ENCODE results near the gene GALNT17. TPM values are rescaled to one million over a fixed set of nuclear protein-coding genes. Genes with fewer than 3 reads are reported as not detected.
"Not testable (repeated sequence)": the region's sequence is repeated elsewhere in the genome, so short reads cannot be mapped to it uniquely, and the experiment has no call there.

GALNT17 gene
- total and polyA plus RNA-seq, 2 experiments from 2014 or later, result 11.1 to 65.6 TPM

- H3F3A ChIP-seq (replicated peaks; ENCODE audit: low read depth); H3K27me3 Mint-ChIP-seq (ENCODE audit: insufficient read depth, low read depth, poor library complexity); H2AFZ ChIP-seq; H3K4me1 ChIP-seq (ENCODE audit: insufficient read depth); H4K20me1 ChIP-seq (replicated peaks; ENCODE audit: insufficient read depth); H3K4me3 Mint-ChIP-seq; H3K27ac Mint-ChIP-seq; DNase-seq (ENCODE audit: low spot score); ATAC-seq; H3K79me2 ChIP-seq (replicated peaks; ENCODE audit: insufficient read depth); H3K4me1 Mint-ChIP-seq; H3K4me3 ChIP-seq; H3K4me2 ChIP-seq; H3K36me3 ChIP-seq (ENCODE audit: insufficient read depth); H3K27me3 ChIP-seq (ENCODE audit: insufficient read depth): not testable (repeated sequence)
- peaks cover 31% of the 10 kb centered on the region for H3K9me3 Mint-ChIP-seq
- H3K36me3 Mint-ChIP-seq (ENCODE audit: low read depth), result peaks cover 34% of the 10 kb centered on the region
- peaks cover 15% of the 10 kb centered on the region for H3K9me2 ChIP-seq (ENCODE audit: insufficient read depth)
- H3K27ac ChIP-seq (ENCODE audit: low read depth), result 0 out of 2 replicates have a peak overlapping the region, but pooled peaks have one; percentile 48
Measured at GRCh38 chr7:71643031-71643430, 511.1 kb downstream of the GALNT17 start.

GRCh38 chr7:71645836-71646235, 513.9 kb downstream of the GALNT17 start:
- H3K36me3 ChIP-seq (ENCODE audit: insufficient read depth), result peaks cover 9% of the 10 kb centered on the region; the same call in 1 of the 2 replicates
- Mint-ChIP-seq H3K9me3 (peaks cover 43% of the 10 kb centered on the region), H3K27ac (no peak overlapping the region), H3K4me1 (peaks cover 14% of the 10 kb centered on the region), H3K36me3 (ENCODE audit: low read depth) (peaks cover 48% of the 10 kb centered on the region), H3K27me3 (ENCODE audit: insufficient read depth, low read depth, poor library complexity) (peaks cover 2% of the 10 kb centered on the region), H3K4me3 (no peak overlapping the region)
- no peaks in the 10 kb centered on the region for H3K27me3 ChIP-seq (ENCODE audit: insufficient read depth)
- ATAC-seq (no peak), DNase-seq (ENCODE audit: low spot score) (no peak)
- no peaks in the 10 kb centered on the region for H4K20me1 ChIP-seq (replicated peaks; ENCODE audit: insufficient read depth)
- H3K27ac ChIP-seq (ENCODE audit: low read depth), result no peak overlapping the region
- no peaks in the 10 kb centered on the region for H3K79me2 ChIP-seq (replicated peaks; ENCODE audit: insufficient read depth)
- TF ChIP-seq ETS1 (IDR thresholded peaks at IDR 0.05), result no peak
- no peak overlapping the region for H3K4me3 ChIP-seq
- peaks cover 15% of the 10 kb centered on the region for H3K4me1 ChIP-seq (ENCODE audit: insufficient read depth)
- no peak overlapping the region for H2AFZ ChIP-seq
- H3K4me2 ChIP-seq, result no peak overlapping the region
- peaks cover 6% of the 10 kb centered on the region; the same call in 1 of the 2 replicates for H3F3A ChIP-seq (replicated peaks; ENCODE audit: low read depth)
- peaks cover 10% of the 10 kb centered on the region for H3K9me2 ChIP-seq (ENCODE audit: insufficient read depth)

GRCh38 chr7:71649812-71650211, 517.9 kb downstream of the GALNT17 start:
- H3K27ac Mint-ChIP-seq, result no peak overlapping the region

More at GRCh38 chr7:71649812-71650211, 517.9 kb downstream of the GALNT17 start:
- no peak overlapping the region for H2AFZ ChIP-seq
- ATAC-seq, result no peak
- H3K4me1 ChIP-seq (ENCODE audit: insufficient read depth), result peaks cover 43% of the 10 kb centered on the region
- no peaks in the 10 kb centered on the region for H3K27me3 ChIP-seq (ENCODE audit: insufficient read depth)
- 0 out of 2 replicates have a peak, but pooled peaks cover 3% of the 10 kb centered on the region for H3K9me2 ChIP-seq (ENCODE audit: insufficient read depth)
- no peak overlapping the region for H3K4me2 ChIP-seq
- H3K79me2 ChIP-seq (replicated peaks; ENCODE audit: insufficient read depth), result no peaks in the 10 kb centered on the region
- H3K27ac ChIP-seq (ENCODE audit: low read depth), result peak overlapping the region; percentile 20; the same call in 1 of the 2 replicates
- TF ChIP-seq POLR2AphosphoS5 (IDR thresholded peaks at IDR 0.05; ENCODE audit: low read depth) (no peak), EZH2 (IDR thresholded peaks at IDR 0.05; ENCODE audit: low read depth, unreplicated experiment) (no peak), STAT1 (IDR thresholded peaks at IDR 0.05; ENCODE audit: unreplicated experiment) (no peak)
- H3K4me1 Mint-ChIP-seq, result peaks cover 36% of the 10 kb centered on the region
- no peak for DNase-seq (ENCODE audit: low spot score)
- H3K4me3 ChIP-seq, result no peak overlapping the region
- H3K27me3 Mint-ChIP-seq (ENCODE audit: insufficient read depth, low read depth, poor library complexity), result peaks cover 14% of the 10 kb centered on the region
- peaks cover 9% of the 10 kb centered on the region; the same call in 1 of the 2 replicates for H3K36me3 ChIP-seq (ENCODE audit: insufficient read depth)
- H3F3A ChIP-seq (replicated peaks; ENCODE audit: low read depth), result no peaks in the 10 kb centered on the region; the same call in 1 of the 2 replicates
- H3K36me3 Mint-ChIP-seq (ENCODE audit: low read depth), result peaks cover 30% of the 10 kb centered on the region
- H3K9me3 Mint-ChIP-seq, result peaks cover 29% of the 10 kb centered on the region
- H3K4me3 Mint-ChIP-seq, result no peak overlapping the region
- H4K20me1 ChIP-seq (replicated peaks; ENCODE audit: insufficient read depth), result no peaks in the 10 kb centered on the region

Data from GM23338 (cell line).